ENCODE data around the gene LHFPL5. TPM values are rescaled to one million over a fixed set of nuclear protein-coding genes. Genes with fewer than 3 reads are reported as not detected.

The LHFPL5 gene
- total RNA-seq, 2 experiments from 2014 or later: not detected

GRCh38 chr6:35842381-35842780, 37.2 kb downstream of the LHFPL5 start:
- ChIA-PET CTCF (no interaction called here), POLR2A (no interaction called here)

GRCh38 chr6:35844290-35844689, 39.1 kb downstream of the LHFPL5 start:
- ChIA-PET POLR2A (no interaction called here), CTCF (no interaction called here)

DNA sequence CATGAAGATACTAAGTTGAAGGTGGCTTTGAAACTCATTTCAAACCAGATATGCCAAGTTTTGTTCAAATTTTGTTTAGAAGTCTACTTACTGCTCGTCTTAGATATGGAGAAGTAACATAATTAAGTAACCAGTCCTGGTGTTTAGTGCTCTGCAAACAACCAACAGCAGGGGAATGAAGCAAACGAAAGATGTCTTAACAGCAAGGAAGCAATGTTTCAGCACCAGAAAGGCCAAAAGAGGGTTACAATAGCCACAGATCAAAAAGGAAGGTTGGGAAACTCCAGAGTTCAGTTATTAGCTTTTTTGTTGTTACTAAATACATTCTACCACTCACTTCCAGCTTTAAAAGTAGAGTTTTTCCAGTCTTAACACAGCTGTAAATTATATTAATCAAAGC, 45.1 kb downstream of the LHFPL5 start:
- CTCF ChIA-PET: no interaction called here
- POLR2A ChIA-PET: no interaction called here

- ChIA-PET POLR2A (no interaction called here), CTCF (interaction anchor here (0.6 kb wide), 1 partner anchor 343 kb away, joined by 3 read pairs; no protein-coding TSS in a partner anchor)
Observed at GRCh38 chr6:35852994-35853393, 47.8 kb downstream of the LHFPL5 start.

DNA sequence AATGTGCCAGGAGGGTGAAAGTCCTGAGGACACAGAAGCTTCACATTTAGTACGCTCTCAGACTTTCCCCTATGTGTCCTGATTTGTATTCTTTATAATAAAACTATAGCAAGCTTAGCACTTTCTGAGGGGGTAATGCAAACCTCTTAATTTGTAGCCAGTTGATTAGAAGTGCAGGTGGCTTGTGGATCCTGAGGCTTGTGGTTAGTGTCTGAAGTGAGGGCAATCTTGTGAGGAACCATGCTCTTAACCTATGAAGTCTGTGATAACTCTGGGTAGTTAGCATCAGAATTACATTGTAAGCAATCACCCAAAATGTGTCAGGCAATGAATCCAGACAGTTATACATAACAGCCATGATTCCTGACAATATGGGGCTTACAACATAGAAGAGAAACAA, 51.1 kb downstream of the LHFPL5 start:
- CTCF ChIA-PET: no interaction called here
- POLR2A ChIA-PET: no interaction called here

- POLR2A ChIA-PET: no interaction called here
- CTCF ChIA-PET: no interaction called here
Observed at GRCh38 chr6:35857853-35858252, 52.7 kb downstream of the LHFPL5 start.

GRCh38 chr6:35859367-35859766, 54.2 kb downstream of the LHFPL5 start:
- POLR2A ChIA-PET: no interaction called here
- CTCF ChIA-PET: interaction anchor here (0.7 kb wide), 1 partner anchor 465 kb away, joined by 3 read pairs; no protein-coding TSS in a partner anchor

Other genes starting within 250 kb of the LHFPL5 start
- gene FKBP5, start 116.4 kb upstream of the LHFPL5 start, total RNA-seq: 10 to 100 TPM; 65.1 to 66.9 TPM
- under 1 TPM; 0.38 to 0.42 TPM for gene ARMC12, start 68.3 kb upstream of the LHFPL5 start, total RNA-seq
- gene CLPSL2, start 28.8 kb upstream of the LHFPL5 start, total RNA-seq: not detected
- not detected for gene CLPSL1, start 24.3 kb upstream of the LHFPL5 start, total RNA-seq
- not detected for gene CLPS, start 8.0 kb upstream of the LHFPL5 start, total RNA-seq
- 100 to 1,000 TPM; 130 to 138 TPM for gene SRPK1, start 115.7 kb downstream of the LHFPL5 start, total RNA-seq
- not detected for gene SLC26A8, start 219.3 kb downstream of the LHFPL5 start, total RNA-seq
- 10 to 100 TPM; 41.6 to 44.7 TPM for gene MAPK14, start 222.5 kb downstream of the LHFPL5 start, total RNA-seq